Mesothelial cell of epicardium (in vitro differentiated cells): ENCODE results near the gene PSMB8. TPM values are rescaled to one million over a fixed set of nuclear protein-coding genes. Genes with fewer than 3 reads are reported as not detected.

Source experiments
- DNase-seq, 2 experiments: peaks; one replicate each; pipeline ENCODE4 v3.0.0; 2021; ENCODE audit warnings: low spot score in 2 of 2; ENCODE audit not compliant: unreplicated experiment in 2 of 2
- H3K27ac Mint-ChIP-seq: 2 replicates; pipeline ENCODE4 v1.8.0; 2021; ENCODE audit warnings: mixed read lengths
- H3K27me3 Mint-ChIP-seq: 2 replicates; pipeline ENCODE4 v1.8.0; 2021; ENCODE audit warnings: low read depth, mixed read lengths
- H3K36me3 Mint-ChIP-seq: 2 replicates; pipeline ENCODE4 v1.8.0; 2021; ENCODE audit warnings: mixed read lengths
- H3K4me1 Mint-ChIP-seq: 2 replicates; pipeline ENCODE4 v1.8.0; 2021; ENCODE audit warnings: mixed read lengths
- H3K4me3 Mint-ChIP-seq: 2 replicates; pipeline ENCODE4 v1.8.0; 2021; ENCODE audit warnings: mild to moderate bottlenecking, moderate library complexity, mixed read lengths
- H3K9me3 Mint-ChIP-seq: 2 replicates; pipeline ENCODE4 v1.8.0; 2021; ENCODE audit warnings: mixed read lengths
- CTCF ChIP-seq: fragments of 200-600 bp; sonication (generic); IDR thresholded peaks from one replicate; pipeline ENCODE4 v1.5.0; 2021; ENCODE audit warnings: antibody characterized with exemption; ENCODE audit not compliant: unreplicated experiment
- total RNA-seq: library from RNA; stranded (reverse); gene quantifications from 3 replicates; pipeline ENCODE4 v1.2.1, GENCODE V29; 2021

PSMB8 gene
- total RNA-seq, 1 donor from 2014 or later, result 14.2 TPM

DNA sequence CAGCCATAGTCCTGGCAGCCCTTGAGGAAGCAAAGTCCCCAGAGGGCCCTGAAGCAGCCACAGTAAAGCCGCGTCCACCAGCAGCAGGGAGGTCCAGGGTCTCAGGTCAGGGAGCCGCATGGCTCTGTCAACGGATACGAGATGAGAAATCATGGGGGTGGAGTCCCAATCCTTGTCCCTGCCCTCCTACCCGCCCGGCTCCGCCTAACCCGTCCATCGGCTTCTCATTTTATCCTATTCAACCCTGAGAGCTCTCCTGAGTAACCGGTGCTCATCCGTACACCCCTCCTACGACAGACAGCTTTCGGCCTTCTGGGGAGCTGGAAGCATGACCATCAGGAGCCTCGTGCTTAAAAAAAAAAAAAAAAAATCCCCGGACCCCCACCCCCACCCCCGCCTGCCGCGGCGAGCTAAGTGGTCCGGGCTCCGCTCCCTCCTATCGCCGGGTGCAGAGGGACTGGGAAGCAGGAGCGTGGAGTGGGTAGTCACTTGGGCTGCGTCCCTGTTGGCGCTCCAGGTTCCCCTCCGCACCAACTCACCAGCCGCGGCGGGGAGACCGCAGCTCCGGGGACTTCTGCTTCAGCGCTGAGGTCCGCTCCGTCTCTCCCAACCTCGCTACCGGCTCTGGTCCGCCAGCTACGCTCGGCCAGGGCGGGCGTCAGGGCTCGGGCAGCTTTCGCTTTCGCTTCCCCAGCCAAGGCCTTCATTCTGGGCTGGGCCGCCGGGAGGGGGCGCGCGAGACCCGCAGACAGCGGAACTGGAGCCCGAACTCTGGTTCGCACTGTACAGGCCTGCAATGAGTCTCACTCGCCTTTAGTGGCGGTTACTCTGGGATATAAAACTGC lies 5.5 kb downstream of the PSMB8 start, which contains the start of gene TAP2:
Gene TAP2 (minus strand): TSS at position 626 of the 845 bp plus-strand sequence. CDS start 506 bp downstream, at position 120.
- Mint-ChIP-seq H3K4me3 (peak within 1 kb of the TSS; percentile 87), H3K36me3 (peaks cover 18% of the 10 kb centered on the region), H3K27me3 (peaks cover 17% of the 10 kb centered on the region), H3K4me1 (peaks cover 11% of the 10 kb centered on the region), H3K27ac (peak within 1 kb of the TSS; percentile 89), H3K9me3 (no peaks in the 10 kb centered on the region)
- peak; percentile 91 for TF ChIP-seq CTCF
- DNase-seq, result peak; percentile 91 to 100

GRCh38 chr6:32837651-32838113 lies 6.2 kb downstream of the PSMB8 start:
- H3K4me1 Mint-ChIP-seq, result peaks cover 11% of the 10 kb centered on the region
- TF ChIP-seq CTCF, result no peak
- no peak overlapping the region for H3K27ac Mint-ChIP-seq
- H3K9me3 Mint-ChIP-seq, result no peaks in the 10 kb centered on the region
- DNase-seq, result no peak
- peak overlapping the region; percentile 87 for H3K4me3 Mint-ChIP-seq
- H3K27me3 Mint-ChIP-seq, result peaks cover 11% of the 10 kb centered on the region
- peaks cover 18% of the 10 kb centered on the region for H3K36me3 Mint-ChIP-seq

DNA sequence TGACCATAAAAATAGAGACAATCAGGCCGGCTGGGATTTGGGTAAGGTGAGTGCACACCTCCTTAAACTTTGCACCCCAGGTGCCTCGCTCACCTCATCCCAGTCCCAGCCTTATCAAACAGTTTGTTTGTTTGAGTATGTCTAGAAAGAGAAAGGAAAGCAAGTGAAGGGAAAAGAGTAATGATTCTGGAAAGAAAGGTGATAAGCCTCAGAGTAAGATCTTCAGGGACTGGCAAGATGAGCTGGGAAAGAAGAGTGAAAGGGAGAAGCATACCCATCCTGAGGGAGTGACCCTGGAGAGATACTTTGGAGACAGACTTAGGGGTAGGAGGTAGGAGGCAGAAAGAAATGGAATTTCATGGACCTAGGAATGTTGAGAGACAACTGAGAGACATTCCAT lies 7.0 kb downstream of the PSMB8 start:
- H3K27ac Mint-ChIP-seq, result no peak overlapping the region
- no peaks in the 10 kb centered on the region for H3K9me3 Mint-ChIP-seq
- no peak for DNase-seq
- H3K36me3 Mint-ChIP-seq, result peaks cover 13% of the 10 kb centered on the region
- H3K4me1 Mint-ChIP-seq, result peaks cover 11% of the 10 kb centered on the region
- TF ChIP-seq CTCF, result no peak
- peaks cover 5% of the 10 kb centered on the region for H3K27me3 Mint-ChIP-seq
- H3K4me3 Mint-ChIP-seq, result peak overlapping the region; percentile 87

- H3K4me1 Mint-ChIP-seq, result peaks cover 11% of the 10 kb centered on the region
- H3K4me3 Mint-ChIP-seq, result no peak overlapping the region
- peaks cover 10% of the 10 kb centered on the region for H3K36me3 Mint-ChIP-seq
- H3K27ac Mint-ChIP-seq, result no peak overlapping the region
- no peak for TF ChIP-seq CTCF
- no peaks in the 10 kb centered on the region for H3K9me3 Mint-ChIP-seq
- DNase-seq, result no peak
- no peaks in the 10 kb centered on the region for H3K27me3 Mint-ChIP-seq
Measured at GRCh38 chr6:32835167-32835893, 8.5 kb downstream of the PSMB8 start.

GRCh38 chr6:32833664-32834063 lies 10.2 kb downstream of the PSMB8 start:
- peaks cover 17% of the 10 kb centered on the region for H3K36me3 Mint-ChIP-seq
- peaks cover 11% of the 10 kb centered on the region for H3K4me1 Mint-ChIP-seq
- H3K27ac Mint-ChIP-seq, result no peak overlapping the region
- H3K9me3 Mint-ChIP-seq, result no peaks in the 10 kb centered on the region
- DNase-seq, result no peak
- no peak for TF ChIP-seq CTCF
- no peaks in the 10 kb centered on the region for H3K27me3 Mint-ChIP-seq
- no peak overlapping the region for H3K4me3 Mint-ChIP-seq
